ENCODE data around the gene OSBP2.

The OSBP2 gene

DNA sequence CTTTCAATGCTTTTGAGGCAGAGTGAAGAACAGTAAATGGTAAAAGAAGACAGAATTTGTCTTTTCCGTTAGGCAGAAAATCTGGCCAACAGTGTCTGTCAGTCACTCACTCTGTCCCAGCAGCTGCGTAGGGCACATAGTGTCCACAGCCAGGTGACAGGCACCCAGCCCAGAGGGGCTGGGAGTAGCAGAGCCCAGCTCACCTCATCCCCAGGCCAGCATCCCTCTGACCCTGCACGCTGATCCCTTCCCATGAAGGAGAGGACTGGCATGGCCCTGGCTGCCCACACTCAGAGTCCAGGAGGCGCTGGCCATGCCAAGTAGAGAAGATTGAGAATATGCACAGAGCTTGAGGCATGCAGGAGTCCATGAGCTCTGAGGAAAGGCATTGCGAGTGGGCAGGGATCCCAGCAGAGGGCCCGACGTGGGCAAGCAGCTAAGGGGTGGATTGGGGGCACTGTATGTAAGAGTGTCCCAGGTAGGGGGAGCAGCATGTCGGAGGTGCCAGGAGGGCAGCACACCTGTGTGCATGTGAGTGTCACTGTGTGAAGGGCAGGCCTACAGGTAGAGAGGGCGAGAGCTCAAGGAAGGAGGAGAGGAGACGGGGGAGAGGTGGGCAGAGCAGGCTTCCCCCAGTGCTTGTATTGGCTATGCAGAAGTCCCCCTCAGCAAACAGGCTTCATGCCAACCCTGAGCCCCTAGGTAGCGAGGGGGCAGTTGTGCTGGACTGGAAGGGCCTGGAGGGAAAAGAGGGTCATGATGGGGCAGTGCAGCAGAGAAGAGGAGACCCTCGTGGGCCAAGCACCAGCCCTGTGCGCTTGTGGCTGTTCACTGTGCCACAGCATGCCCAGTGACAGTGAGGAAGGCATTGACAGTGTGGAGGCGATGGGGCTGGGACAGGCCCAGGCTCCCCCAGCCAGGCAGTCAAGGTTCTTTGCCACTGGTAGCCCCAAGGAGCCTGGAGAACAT, 133.8 kb downstream of the OSBP2 start:
- FAIRE-seq (no peak), DNase-seq (ENCODE audit: insufficient read length, low spot score) (no peak)
- no peak for TF ChIP-seq POLR2A (IDR thresholded peaks at IDR 0.05; ENCODE audit: low read depth, low read length)

DNA sequence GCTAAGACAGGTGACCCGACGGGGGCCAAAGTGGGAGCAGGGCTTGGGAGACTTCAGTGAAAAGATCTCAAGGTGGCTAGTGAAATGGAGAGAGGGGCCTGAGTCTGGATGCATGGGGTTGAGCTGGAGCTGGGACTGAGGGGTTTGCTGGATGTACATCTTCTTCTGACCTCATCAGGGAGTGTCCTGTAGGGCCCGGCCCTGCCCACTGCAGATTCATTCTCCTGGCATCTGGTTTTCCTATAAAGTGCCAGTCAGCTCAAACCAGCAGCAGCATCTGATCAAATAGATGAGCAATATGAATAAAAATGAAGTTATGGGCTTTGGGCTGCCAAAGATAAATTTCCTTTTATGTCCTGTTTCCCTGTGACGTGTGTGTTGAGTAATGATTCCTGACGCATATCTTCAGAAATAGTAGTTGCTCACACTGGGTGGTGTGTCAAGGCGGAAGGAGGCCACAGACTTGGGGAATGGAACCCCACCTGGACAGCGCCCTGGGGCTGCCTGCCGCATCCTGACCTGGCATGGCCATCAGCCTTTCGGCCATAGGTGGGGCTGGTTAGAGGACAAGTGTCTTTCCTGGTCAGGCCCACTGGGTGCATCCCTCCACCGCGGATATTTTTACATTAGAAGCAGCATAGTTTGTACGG, 135.4 kb downstream of the OSBP2 start:
- TF ChIP-seq POLR2A (IDR thresholded peaks at IDR 0.05; ENCODE audit: low read depth, low read length) = peak; percentile 13; the same call in 1 of the 2 replicates
- FAIRE-seq = peak; percentile 65
- DNase-seq (ENCODE audit: insufficient read length, low spot score) = peak; percentile 80

DNA sequence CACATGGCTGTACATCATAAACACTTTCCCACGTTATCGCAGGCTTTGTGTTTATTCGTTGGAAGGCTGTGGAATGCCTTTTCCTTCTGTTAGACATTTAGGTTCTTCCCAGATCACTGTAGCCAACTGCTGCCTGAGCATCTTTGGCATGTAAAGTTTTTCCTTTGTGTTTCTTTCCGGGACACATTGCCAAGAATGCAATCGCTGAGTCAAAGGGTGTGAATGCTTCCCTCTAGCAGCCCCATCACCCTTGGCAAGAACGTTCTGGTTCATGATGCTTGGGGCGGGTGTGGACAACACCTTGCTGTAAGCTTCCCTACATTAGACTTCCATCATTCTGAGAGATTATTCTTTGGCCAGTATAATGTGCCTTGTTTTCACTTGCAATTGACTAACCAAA, 136.2 kb downstream of the OSBP2 start:
- peak; percentile 30 for DNase-seq (ENCODE audit: insufficient read length, low spot score)
- FAIRE-seq = peak; percentile 87
- no peak for TF ChIP-seq POLR2A (IDR thresholded peaks at IDR 0.05; ENCODE audit: low read depth, low read length)

DNA sequence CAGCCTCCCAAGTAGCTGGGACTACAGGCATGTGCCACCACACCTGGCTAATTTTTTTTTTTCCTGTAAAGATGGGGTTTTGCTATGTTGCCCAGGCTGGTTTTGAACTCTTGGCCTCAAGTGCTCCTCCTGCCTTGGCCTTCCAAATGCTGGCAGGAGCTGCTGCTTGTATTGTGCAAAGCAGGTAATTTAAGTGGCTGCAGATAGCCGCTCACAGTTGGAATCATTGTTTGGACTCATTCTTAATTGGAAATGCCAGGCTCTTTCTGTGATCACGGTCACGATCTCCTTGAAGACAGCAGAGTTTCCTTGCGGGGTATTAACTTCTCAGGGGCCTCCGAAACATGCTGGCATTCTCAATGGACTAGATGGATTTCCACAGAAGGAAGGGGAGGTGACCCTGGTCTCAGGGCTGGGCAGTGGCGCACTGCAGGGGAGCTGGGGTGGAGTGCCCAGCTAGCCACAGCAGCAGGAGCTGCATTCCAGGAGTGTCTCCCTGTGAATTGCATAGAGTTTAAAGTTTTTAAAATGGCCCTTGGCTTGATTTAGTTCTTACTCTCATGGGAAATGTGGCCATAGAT, 137.8 kb downstream of the OSBP2 start:
- no peak for DNase-seq (ENCODE audit: insufficient read length, low spot score)
- FAIRE-seq = no peak
- TF ChIP-seq POLR2A (IDR thresholded peaks at IDR 0.05; ENCODE audit: low read depth, low read length) = no peak

DNA sequence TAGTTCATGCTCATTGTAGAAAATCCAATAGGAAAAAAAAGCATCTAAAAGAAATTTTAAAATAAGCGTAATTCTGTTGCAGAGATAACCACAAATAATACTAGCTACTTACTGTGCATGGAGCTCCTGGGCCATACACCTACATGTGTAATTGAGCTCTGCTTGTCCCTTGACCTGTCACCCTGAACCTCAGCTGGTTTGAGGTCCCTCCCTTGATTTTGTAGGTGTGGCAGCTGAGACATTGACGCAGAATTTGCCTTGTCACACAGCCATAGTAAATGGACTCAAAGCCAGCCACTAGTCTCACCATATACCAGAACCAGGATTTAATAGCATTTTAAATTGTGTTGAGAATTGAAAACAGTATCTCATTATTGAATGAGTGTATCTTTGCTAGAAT, 138.6 kb downstream of the OSBP2 start:
- TF ChIP-seq POLR2A (IDR thresholded peaks at IDR 0.05; ENCODE audit: low read depth, low read length) = no peak
- no peak for DNase-seq (ENCODE audit: insufficient read length, low spot score)
- no peak for FAIRE-seq

DNA sequence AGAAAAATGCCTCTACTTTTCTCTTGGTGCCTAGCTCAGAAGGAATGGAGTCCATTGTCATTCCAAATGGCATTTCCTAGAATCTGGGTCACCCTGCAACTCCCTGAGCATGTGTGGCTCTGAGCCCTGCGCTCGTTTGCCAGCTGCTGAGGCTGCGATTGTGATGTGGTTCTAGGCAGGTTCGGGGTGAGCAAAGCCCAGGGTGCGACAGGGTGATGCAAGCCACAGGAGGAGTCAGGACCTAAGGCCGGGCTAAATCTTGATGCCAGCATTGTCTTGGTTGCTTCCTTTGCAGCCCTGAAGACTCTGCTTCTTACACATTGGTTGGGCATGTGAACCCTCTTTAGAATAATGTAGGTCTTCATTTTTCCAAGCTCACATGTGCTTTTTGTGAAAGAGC, 142.9 kb downstream of the OSBP2 start:
- FAIRE-seq (no peak), DNase-seq (ENCODE audit: insufficient read length, low spot score) (no peak)
- no peak for TF ChIP-seq POLR2A (IDR thresholded peaks at IDR 0.05; ENCODE audit: low read depth, low read length)

DNA sequence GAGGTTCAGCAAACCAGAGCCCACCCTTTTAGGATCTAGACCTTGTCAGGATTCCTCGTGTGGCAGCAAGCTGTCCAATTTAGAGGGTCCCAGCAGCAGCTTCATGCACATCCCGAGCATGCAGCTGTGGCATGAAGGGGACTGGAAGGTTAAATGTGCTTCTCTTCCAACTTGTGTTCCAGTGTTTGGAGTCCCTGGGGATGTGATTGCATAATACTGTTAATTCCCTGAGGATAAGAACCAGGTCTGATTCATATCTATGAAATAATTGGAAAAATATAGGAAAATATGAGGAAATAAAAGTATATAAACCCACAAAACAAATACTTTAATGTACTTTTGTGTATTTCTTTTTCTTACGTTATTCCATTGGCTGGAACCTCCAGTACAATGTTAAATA, 143.4 kb downstream of the OSBP2 start:
- no peak for FAIRE-seq
- no peak for TF ChIP-seq POLR2A (IDR thresholded peaks at IDR 0.05; ENCODE audit: low read depth, low read length)
- no peak for DNase-seq (ENCODE audit: insufficient read length, low spot score)

DNA sequence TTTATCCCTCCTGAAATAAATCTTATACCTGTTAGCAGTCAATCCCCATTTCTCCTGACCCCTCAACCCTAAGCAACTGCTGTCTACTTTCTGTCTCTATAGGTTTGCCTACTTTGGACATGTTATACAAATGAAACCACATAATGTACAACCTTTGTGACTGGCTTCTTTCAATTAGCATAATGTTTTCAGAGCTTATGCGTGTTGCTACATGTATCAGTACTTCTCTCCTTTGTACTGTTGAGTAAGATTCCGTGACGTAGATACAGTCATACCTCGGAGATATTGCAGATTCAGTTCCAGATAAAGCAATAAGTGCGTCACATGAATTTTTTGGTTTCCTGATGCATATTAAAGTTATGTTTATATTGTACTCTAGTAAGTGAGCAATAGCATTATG, 146.6 kb downstream of the OSBP2 start:
- FAIRE-seq = no peak
- TF ChIP-seq POLR2A (IDR thresholded peaks at IDR 0.05; ENCODE audit: low read depth, low read length) = no peak
- DNase-seq (ENCODE audit: insufficient read length, low spot score) = no peak

DNA sequence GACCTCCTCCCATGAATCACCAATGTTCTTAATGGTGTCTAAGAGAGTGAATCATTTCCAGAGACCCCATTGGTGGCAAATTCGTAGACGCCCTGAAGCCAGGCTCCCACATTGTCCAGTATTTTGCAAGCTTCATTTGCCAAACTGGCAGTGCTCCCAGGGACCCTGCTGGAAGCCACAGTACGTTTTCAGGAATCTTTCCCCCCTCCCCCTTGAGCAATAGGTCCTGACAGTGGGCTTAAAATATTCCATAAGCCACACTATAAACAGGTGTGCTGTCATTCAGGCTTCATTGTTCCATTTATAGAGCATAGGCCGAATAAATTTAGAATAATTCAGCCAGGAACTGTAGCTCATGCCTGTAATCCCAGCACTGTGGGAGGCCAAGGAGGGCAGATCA, 148.6 kb downstream of the OSBP2 start:
- no peak for TF ChIP-seq POLR2A (IDR thresholded peaks at IDR 0.05; ENCODE audit: low read depth, low read length)
- FAIRE-seq = no peak
- no peak for DNase-seq (ENCODE audit: insufficient read length, low spot score)

DNA sequence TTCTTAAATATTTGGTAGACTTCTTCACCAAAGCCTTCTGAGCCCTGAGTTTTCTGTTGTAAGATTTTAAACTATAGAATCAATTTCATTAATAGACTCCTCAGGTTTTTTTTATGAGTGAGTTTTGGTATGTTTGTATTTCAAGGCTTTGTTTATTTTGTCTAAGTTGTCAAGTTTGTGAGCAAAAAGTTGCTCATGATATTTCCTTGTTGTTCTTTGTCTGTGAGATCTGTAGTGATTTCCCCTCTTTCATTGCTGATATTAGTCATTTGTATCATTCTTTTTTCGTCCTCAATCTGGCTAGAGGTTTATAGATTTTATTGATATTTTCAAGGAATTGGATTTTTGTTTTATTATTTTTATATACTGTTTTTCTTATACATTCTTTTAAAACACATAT, 152.9 kb downstream of the OSBP2 start:
- DNase-seq (ENCODE audit: insufficient read length, low spot score) = no peak
- FAIRE-seq = no peak
- no peak for TF ChIP-seq POLR2A (IDR thresholded peaks at IDR 0.05; ENCODE audit: low read depth, low read length)

DNA sequence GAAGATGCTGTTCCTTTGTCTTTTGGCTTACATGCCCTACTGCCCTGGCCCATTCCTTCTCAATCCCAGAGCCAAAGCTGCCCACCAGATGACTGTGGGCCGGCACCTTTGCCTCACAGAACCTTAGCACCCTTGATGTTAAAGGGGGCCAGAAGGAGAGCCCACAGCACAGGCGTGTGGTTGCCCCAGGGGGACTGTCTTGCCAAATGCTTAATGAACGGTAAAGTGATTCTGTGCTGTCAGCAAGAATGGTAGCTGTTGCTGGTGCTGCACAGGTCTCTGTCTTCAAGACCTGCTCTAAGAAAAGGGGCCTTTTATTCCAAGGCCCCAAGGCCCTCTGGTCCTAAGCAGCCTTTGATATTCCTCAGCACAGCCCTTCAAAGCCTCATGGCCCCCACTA, 160.6 kb downstream of the OSBP2 start:
- FAIRE-seq (no peak), DNase-seq (ENCODE audit: insufficient read length, low spot score) (no peak)
- TF ChIP-seq POLR2A (IDR thresholded peaks at IDR 0.05; ENCODE audit: low read depth, low read length) = no peak

DNA sequence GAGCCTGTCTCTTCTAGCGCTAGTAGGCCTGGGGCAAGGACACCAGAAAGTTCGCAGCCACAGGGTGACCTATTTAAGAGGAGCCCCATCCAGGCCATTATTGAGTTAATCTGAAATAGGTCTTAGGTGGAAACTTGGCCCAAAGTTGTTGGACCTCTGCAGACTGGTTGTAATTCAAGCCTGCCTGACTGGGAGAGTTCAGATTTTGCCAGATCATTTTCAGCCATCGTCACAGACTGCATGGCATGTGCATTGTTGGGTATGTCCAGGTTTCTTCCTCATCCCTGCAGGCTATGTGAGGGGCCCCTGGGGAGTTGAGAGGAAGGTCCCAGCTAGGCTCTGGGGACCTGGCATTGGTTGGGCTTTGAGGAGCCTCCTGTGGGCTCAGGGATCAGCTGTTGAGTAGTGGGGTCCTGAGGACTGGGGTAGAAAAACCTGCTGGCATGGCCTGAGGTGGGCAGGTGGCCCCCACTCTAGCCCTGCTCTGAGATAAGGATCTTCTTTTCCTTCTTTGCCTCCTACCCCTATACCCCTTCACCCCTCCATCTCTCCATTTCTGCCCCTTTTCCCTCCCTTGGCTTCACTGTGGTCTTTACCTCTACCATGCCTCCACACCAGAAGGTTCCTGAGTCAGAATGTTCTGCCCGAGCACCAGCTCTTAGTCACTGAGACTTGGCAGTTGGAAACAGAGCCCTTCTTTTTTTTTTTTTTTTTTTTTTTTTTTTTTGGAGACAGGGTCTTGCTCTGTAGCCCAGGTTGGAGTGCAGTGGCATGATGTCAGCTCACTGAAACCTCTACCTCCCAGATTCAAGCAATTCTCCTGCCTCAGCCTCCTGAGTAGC, 161.2 kb downstream of the OSBP2 start:
- TF ChIP-seq POLR2A (IDR thresholded peaks at IDR 0.05; ENCODE audit: low read depth, low read length) = no peak
- DNase-seq (ENCODE audit: insufficient read length, low spot score) = no peak
- FAIRE-seq = no peak

DNA sequence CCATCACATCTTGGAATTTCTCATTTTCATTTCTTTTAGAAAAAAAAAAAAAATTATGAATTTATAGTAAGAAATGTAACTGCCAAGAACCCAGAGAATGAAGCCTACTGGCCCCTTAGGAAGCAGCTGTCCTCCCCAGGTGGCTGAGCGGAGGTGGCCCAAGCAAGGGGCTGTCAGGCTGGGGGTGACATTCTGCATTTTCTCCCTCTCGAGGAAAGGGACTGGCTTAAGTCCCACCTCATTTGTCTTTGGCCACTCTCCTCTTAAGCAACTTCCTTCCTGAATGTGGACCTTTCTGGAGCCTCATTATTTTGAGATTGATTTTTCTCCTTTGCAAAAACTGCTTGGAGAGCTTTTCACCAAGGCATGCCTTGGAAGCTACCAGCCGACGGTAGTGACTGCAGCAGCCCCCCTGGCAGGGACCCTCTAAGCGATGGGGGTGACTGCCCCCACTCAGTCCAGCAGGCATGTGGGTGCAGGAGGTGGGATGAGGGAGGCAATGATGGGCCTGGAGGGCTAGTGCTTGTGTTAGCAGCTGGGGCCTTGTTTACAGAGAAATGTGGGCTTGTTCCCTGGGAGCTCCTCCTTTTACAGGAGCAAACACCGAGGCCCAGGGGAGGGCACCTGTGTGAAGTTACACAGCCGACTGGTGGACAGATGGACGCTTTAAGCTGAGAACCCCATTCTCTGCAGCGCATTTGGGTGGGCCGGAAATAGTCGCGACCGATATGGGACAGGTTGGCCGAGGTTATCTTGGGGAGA, 162.2 kb downstream of the OSBP2 start:
- TF ChIP-seq POLR2A (IDR thresholded peaks at IDR 0.05; ENCODE audit: low read depth, low read length) = no peak
- no peak for DNase-seq (ENCODE audit: insufficient read length, low spot score)
- FAIRE-seq = no peak
